Upper lobe of left lung (tissue), 6 donors: ENCODE measurements around the gene PFN4. TPM values are rescaled to one million over a fixed set of nuclear protein-coding genes. Genes with fewer than 3 reads are reported as not detected.
"Not testable (repeated sequence)": the region's sequence is repeated elsewhere in the genome, so short reads cannot be mapped to it uniquely, and the experiment has no call there.

Experiments
- ATAC-seq, 2 donors: fragments of 200-7000 bp; cut with Tn5 transposase; one replicate each; pipeline ENCODE4 v1.9.1; 2022; ENCODE audit warnings: mild to moderate bottlenecking in 2 of 2, moderate library complexity in 2 of 2; ENCODE audit not compliant: low FRiP score in 2 of 2
- DNase-seq, 2 donors: peaks; one replicate each; pipeline ENCODE4 v3.0.0-alpha.2; 2019 to 2020
- H3K27ac ChIP-seq, 4 donors: fragments of 200-600 bp; sonication (generic); one replicate each; pipeline ENCODE4 v1.5.1; 2016 to 2019
- H3K27me3 ChIP-seq, 4 donors: fragments of 200-600 bp; sonication (generic); one replicate each; pipeline ENCODE4 v1.5.1; 2017 to 2019
- H3K36me3 ChIP-seq, 4 donors: fragments of 200-600 bp; sonication (generic); one replicate each; pipeline ENCODE4 v1.5.1; 2016 to 2019
- H3K4me1 ChIP-seq, 4 donors: fragments of 200-600 bp; sonication (generic); one replicate each; pipeline ENCODE4 v1.5.1; 2018 to 2019
- H3K4me3 ChIP-seq, 4 donors: fragments of 200-600 bp; sonication (generic); one replicate each; pipeline ENCODE4 v1.5.1; 2017 to 2019; ENCODE audit warnings: mild to moderate bottlenecking in 2 of 4, moderate library complexity in 1 of 4
- H3K9me3 ChIP-seq, 4 donors: fragments of 200-600 bp; sonication (generic); one replicate each; pipeline ENCODE4 v1.5.1; 2018 to 2019
- CTCF ChIP-seq, 6 experiments: fragments of 450-650 bp in 4 of 6; fragments of 200-600 bp in 2 of 6; sonication (generic) in 2 of 6; IDR thresholded peaks; one replicate each; pipeline ENCODE4 v1.5.1; 2016 to 2019; ENCODE audit warnings: antibody characterized with exemption in 6 of 6
- EP300 ChIP-seq, 4 donors: sonication (generic); formaldehyde crosslinking; IDR thresholded peaks; one replicate each; pipeline ENCODE4 v1.5.1; 2017; ENCODE audit warnings: antibody characterized with exemption in 4 of 4, control low read depth in 2 of 4
- POLR2A ChIP-seq, 4 donors: fragments of 450-650 bp; IDR thresholded peaks; one replicate each; pipeline ENCODE4 v1.5.1; 2016 to 2017; ENCODE audit warnings: antibody characterized with exemption in 4 of 4, mild to moderate bottlenecking in 2 of 4
- POLR2AphosphoS5 ChIP-seq, 2 donors: sonication (generic); formaldehyde crosslinking; IDR thresholded peaks; one replicate each; pipeline ENCODE4 v1.5.1; 2017; ENCODE audit warnings: antibody characterized with exemption in 2 of 2
- WGBS, 2 donors: methylation state at CpG; one replicate each; pipeline ENCODE4 v1.1.5; 2017 to 2018; 5-methylcytosine and 5-hydroxymethylcytosine counted together
- total RNA-seq, 6 donors: library from RNA; depleted of rRNA in 4 of 6; stranded (reverse); fragments of >200 nt in 4 of 6; gene quantifications; one replicate each; pipeline versions ENCODE4 v1.1.0 to v1.2.1, GENCODE V29; 2016 to 2021
- donor health status: DM: no; HTN: no; CAD: no; lungs with moderate emphysema.
- donor health status: DM: no; HTN: yes; CAD: no; lungs with severe emphysema.

The PFN4 gene
- total RNA-seq, 6 donors from 2014 or later, result 0.54 TPM; not detected in 4

DNA sequence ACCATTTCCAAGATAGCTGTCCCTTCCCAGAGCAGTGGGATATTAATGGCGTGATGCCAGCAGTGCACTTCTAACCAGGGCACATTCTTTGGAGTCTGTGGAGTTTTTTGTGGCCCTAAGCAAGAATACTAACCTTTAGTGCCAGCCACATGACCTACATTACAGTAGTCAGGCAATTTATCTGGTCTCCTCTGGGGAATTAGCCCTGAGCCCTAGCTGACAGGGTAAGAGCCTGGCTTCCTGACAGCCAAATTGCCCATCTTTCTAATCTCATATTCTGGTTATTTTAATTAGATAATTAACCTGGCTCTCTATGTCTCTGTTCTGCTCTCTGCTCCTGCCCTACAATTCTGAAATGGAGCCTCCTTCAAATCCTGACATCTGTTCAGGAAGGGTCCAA is 5.2 kb downstream of the PFN4 start:
- Histone ChIP-seq H3K36me3 (no peaks in the 10 kb centered on the region), H3K27me3 (no peaks in the 10 kb centered on the region), H3K27ac (no peak overlapping the region), H3K4me1 (peaks cover 5 to 10% (median 5%) of the 10 kb centered on the region in 4 donors), H3K4me3 (no peak overlapping the region), H3K9me3 (peaks cover 0 to 5% (median 0%) of the 10 kb centered on the region in 4 donors)
- no peak for TF ChIP-seq POLR2A (IDR thresholded peaks at IDR 0.05)
- no peak for TF ChIP-seq EP300 (IDR thresholded peaks at IDR 0.05)
- no peak for ATAC-seq
- WGBS, 2 donors, result 77 to 83% methylated on average over 1 of the region's 1 CpG
- no peak for DNase-seq

GRCh38 chr2:24115057-24115456 is 8.1 kb downstream of the PFN4 start:
- ATAC-seq, result no peak
- Histone ChIP-seq H3K9me3 (peaks cover 0 to 5% (median 0%) of the 10 kb centered on the region in 4 donors), H3K27me3 (no peaks in the 10 kb centered on the region), H3K36me3 (no peaks in the 10 kb centered on the region), H3K4me1 (peaks cover 0 to 3% (median 0%) of the 10 kb centered on the region in 4 donors), H3K4me3 (no peak overlapping the region), H3K27ac (no peak overlapping the region)
- WGBS, 2 donors, result 36 to 41% methylated on average over 2 of the region's 2 CpGs
- DNase-seq, result no peak
- TF ChIP-seq CTCF (IDR thresholded peaks at IDR 0.05) (no peak), EP300 (IDR thresholded peaks at IDR 0.05) (no peak), POLR2A (IDR thresholded peaks at IDR 0.05) (no peak), POLR2AphosphoS5 (IDR thresholded peaks at IDR 0.05) (no peak)

DNA sequence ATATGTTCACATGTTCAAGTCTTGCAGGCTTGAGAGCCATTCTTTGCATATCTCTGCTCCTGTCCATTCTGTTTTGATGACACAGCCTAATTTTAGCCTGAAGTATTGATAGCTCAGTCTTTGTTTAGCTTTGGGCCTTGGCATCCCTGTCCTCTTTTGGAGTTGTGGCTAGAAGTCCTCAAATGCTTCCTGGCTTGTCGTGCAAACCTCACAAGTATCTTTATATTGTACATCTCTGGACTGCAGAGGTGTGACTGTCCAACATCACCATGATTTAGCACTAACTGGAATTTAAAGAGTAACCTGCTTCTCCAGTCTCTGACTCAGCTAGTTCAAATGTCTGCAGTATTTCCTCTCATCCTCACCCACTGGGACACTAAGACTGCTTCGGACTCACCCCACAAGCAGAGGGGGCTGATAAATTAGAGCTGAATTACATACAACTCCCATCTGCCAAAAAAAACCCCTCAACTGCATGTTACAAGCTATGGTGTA is 11.7 kb downstream of the PFN4 start:
- H3K36me3 ChIP-seq, result no peaks in the 10 kb centered on the region
- H3K27me3 ChIP-seq, result no peaks in the 10 kb centered on the region
- 36 to 50% methylated on average over 2 of the region's 2 CpGs for WGBS, 2 donors
- H3K9me3 ChIP-seq, result peaks cover 0 to 5% (median 0%) of the 10 kb centered on the region in 4 donors
- DNase-seq (no peak), ATAC-seq (no peak)
- TF ChIP-seq CTCF (IDR thresholded peaks at IDR 0.05) (no peak), POLR2A (IDR thresholded peaks at IDR 0.05) (no peak), EP300 (IDR thresholded peaks at IDR 0.05) (no peak), POLR2AphosphoS5 (IDR thresholded peaks at IDR 0.05) (no peak)
- no peak overlapping the region for H3K27ac ChIP-seq
- no peak overlapping the region for H3K4me3 ChIP-seq
- peaks cover 0 to 3% (median 0%) of the 10 kb centered on the region in 4 donors for H3K4me1 ChIP-seq

DNA sequence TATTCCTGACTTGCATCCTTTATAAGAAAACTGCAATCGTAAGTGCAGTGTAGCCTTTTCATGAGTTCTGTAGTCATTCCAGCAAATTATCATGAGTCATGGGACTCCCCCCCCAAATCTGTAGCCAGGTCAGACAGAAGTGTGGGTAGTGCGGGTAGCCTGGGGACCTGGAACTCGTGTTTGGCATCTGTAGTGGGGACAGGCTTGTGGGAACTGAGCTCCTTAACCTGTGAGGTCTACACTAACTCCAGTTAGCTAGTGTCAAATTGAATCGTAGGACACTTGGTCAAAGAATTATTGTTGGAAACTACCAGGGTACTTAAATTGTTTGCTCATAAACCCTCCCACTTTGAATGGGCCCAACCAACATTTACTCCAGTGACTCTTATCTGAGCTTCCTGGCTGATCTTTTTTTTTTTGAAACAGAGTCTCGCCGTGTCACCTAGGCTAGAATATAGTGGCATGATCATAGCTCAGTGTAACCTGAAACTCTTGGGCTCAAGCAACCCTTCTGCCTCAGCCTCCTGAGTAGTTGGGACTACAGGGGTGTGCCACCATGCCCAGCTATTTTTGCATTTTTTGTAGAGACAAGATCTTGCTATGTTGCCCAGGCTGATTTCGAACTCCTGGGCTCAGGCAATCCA is 12.4 kb downstream of the PFN4 start:
- DNase-seq (no peak), ATAC-seq (peak in 1 of 2 donors; percentile 65)
- Histone ChIP-seq H3K27ac (no peak overlapping the region), H3K27me3 (no peaks in the 10 kb centered on the region), H3K4me3 (no peak overlapping the region), H3K36me3 (no peaks in the 10 kb centered on the region), H3K4me1 (peaks cover 0 to 3% (median 0%) of the 10 kb centered on the region in 4 donors), H3K9me3 (peaks cover 0 to 5% (median 0%) of the 10 kb centered on the region in 4 donors)
- 64 to 86% methylated on average over 6 to 7 of the region's 7 CpGs for WGBS, 2 donors
- TF ChIP-seq POLR2AphosphoS5 (IDR thresholded peaks at IDR 0.05) (no peak), EP300 (IDR thresholded peaks at IDR 0.05) (no peak), CTCF (IDR thresholded peaks at IDR 0.05) (no peak)

- ATAC-seq, H3K9me3 ChIP-seq, DNase-seq, H3K27me3 ChIP-seq, H3K4me3 ChIP-seq, H3K4me1 ChIP-seq, H3K27ac ChIP-seq, H3K36me3 ChIP-seq: not testable (repeated sequence)
- 97 to 100% methylated on average over 1 of the region's 1 CpG for WGBS, 2 donors
These were observed 13.7 kb downstream of the PFN4 start for GRCh38 chr2:24109431-24109830.

- TF ChIP-seq EP300 (IDR thresholded peaks at IDR 0.05) (no peak), CTCF (IDR thresholded peaks at IDR 0.05) (no peak), POLR2AphosphoS5 (IDR thresholded peaks at IDR 0.05) (no peak), POLR2A (IDR thresholded peaks at IDR 0.05) (no peak)
- Histone ChIP-seq H3K4me3 (no peak overlapping the region), H3K9me3 (no peaks in the 10 kb centered on the region), H3K27me3 (no peaks in the 10 kb centered on the region), H3K4me1 (peaks cover 0 to 3% (median 0%) of the 10 kb centered on the region in 4 donors), H3K36me3 (peaks cover 0 to 10% (median 3%) of the 10 kb centered on the region in 4 donors), H3K27ac (no peak overlapping the region)
- WGBS, 2 donors, result 58 to 96% methylated on average over 1 of the region's 1 CpG
- ATAC-seq, result no peak
- DNase-seq, result no peak
These were observed 15.8 kb downstream of the PFN4 start for GRCh38 chr2:24107336-24107735.
